ENCODE results near the gene ALG14.
A peak's percentile ranks its signal among the peaks of the same experiment; 100 is the strongest.

The ALG14 gene

GRCh38 chr1:94971491-94971924 lies 101.2 kb downstream of the ALG14 start:
- ChIA-PET POLR2A (no interaction called here), CTCF (no interaction called here)
- no peak for DNase-seq (ENCODE audit: extremely low spot score)
- TF ChIP-seq L3MBTL2 (conservative IDR thresholded peaks at IDR 0.05) (no peak), FOXK2 (IDR thresholded peaks at IDR 0.05) (no peak), BHLHE40 (IDR thresholded peaks at IDR 0.05; ENCODE audit: borderline replicate concordance) (no peak), SP1 (IDR thresholded peaks at IDR 0.05) (no peak), HDGF (IDR thresholded peaks at IDR 0.05; ENCODE audit: borderline replicate concordance) (no peak), FOXA1 (IDR thresholded peaks at IDR 0.05) (no peak), TARDBP (IDR thresholded peaks at IDR 0.05) (no peak), ELF4 (IDR thresholded peaks at IDR 0.05) (no peak), NFRKB (IDR thresholded peaks at IDR 0.05) (no peak)

- ChIA-PET CTCF (no interaction called here), POLR2A (no interaction called here)
- no peak for TF ChIP-seq NFRKB (IDR thresholded peaks at IDR 0.05)
- TF ChIP-seq HDGF (IDR thresholded peaks at IDR 0.05; ENCODE audit: borderline replicate concordance): no peak
- no peak for TF ChIP-seq FOXA1 (IDR thresholded peaks at IDR 0.05)
- no peak for TF ChIP-seq CTBP1 (IDR thresholded peaks at IDR 0.05; ENCODE audit: borderline replicate concordance)
- no peak for TF ChIP-seq FOXM1 (IDR thresholded peaks at IDR 0.05; ENCODE audit: borderline replicate concordance)
- TF ChIP-seq FOXK2 (IDR thresholded peaks at IDR 0.05): no peak
- peak; percentile 33 for DNase-seq (ENCODE audit: extremely low spot score)
Measured at GRCh38 chr1:94970783-94971182, 102.0 kb downstream of the ALG14 start.

- ChIA-PET CTCF (no interaction called here), POLR2A (no interaction called here)
- DNase-seq (ENCODE audit: extremely low spot score): no peak
- TF ChIP-seq TARDBP (IDR thresholded peaks at IDR 0.05) (no peak), PKNOX1 (IDR thresholded peaks at IDR 0.05) (no peak), ELF4 (IDR thresholded peaks at IDR 0.05) (no peak), ARNT (IDR thresholded peaks at IDR 0.05) (no peak), FOXK2 (IDR thresholded peaks at IDR 0.05) (no peak), BHLHE40 (IDR thresholded peaks at IDR 0.05; ENCODE audit: borderline replicate concordance) (no peak), NFRKB (IDR thresholded peaks at IDR 0.05) (no peak), LEF1 (IDR thresholded peaks at IDR 0.05; ENCODE audit: borderline replicate concordance) (no peak), CTBP1 (IDR thresholded peaks at IDR 0.05; ENCODE audit: borderline replicate concordance) (no peak), FOXM1 (IDR thresholded peaks at IDR 0.05; ENCODE audit: borderline replicate concordance) (no peak), SUZ12 (IDR thresholded peaks at IDR 0.05) (no peak), L3MBTL2 (conservative IDR thresholded peaks at IDR 0.05) (no peak), SP1 (IDR thresholded peaks at IDR 0.05) (no peak), ZNF384 (IDR thresholded peaks at IDR 0.05) (no peak), FOXA1 (IDR thresholded peaks at IDR 0.05) (no peak), HDGF (IDR thresholded peaks at IDR 0.05; ENCODE audit: borderline replicate concordance) (no peak)
Measured at GRCh38 chr1:94969137-94969536, 103.6 kb downstream of the ALG14 start.

DNA sequence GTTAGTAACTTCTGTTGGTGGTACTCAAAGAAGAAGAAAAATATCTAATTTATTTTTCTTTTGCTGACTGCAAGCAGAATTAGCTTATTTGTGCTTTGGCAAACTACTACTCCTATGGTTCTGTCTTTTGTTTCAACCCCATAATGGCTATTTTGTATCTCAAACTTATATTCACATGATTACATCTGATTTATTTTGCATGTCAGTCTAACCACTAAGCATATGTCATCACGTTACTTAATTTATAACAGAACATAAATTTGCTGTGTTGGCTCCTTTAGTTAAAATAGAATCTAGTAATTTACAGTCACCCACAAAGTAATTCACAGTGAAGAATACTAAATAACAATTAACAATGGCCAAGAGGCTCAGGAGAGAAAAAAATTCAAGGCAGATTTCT lies 106.7 kb downstream of the ALG14 start:
- CTCF ChIA-PET: no interaction called here
- POLR2A ChIA-PET: no interaction called here
- no peak for DNase-seq (ENCODE audit: extremely low spot score)
- TF ChIP-seq LEF1 (IDR thresholded peaks at IDR 0.05; ENCODE audit: borderline replicate concordance) (no peak), ELF4 (IDR thresholded peaks at IDR 0.05) (no peak), NFRKB (IDR thresholded peaks at IDR 0.05) (no peak), SUZ12 (IDR thresholded peaks at IDR 0.05) (no peak), ZNF384 (IDR thresholded peaks at IDR 0.05) (no peak), TARDBP (IDR thresholded peaks at IDR 0.05) (no peak), SP1 (IDR thresholded peaks at IDR 0.05) (no peak), PKNOX1 (IDR thresholded peaks at IDR 0.05) (peak; percentile 31; the same call in 1 of the 2 replicates)

DNA sequence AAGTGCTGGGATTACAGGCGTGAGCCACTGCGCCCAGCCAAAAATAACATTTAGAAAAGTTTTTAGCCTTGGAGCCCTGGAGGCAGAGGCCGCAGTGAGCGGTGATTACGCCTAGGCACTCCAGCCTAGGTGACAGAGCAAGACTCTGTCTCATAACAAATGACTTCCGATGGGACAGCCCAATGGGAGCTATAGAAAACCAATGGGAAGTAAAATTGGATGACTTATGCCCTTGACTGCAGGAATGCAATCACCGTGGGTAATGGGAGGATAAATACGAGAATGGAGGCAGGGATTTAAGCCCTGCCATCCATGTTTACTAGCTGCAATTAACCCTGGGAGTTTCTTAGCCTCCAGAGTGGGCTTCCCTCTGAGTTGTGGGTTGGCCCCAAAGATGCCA lies 108.9 kb downstream of the ALG14 start:
- POLR2A ChIA-PET: no interaction called here
- TF ChIP-seq PKNOX1 (IDR thresholded peaks at IDR 0.05) (peak; percentile 86), HDGF (IDR thresholded peaks at IDR 0.05; ENCODE audit: borderline replicate concordance) (no peak)
- DNase-seq (ENCODE audit: extremely low spot score): no peak
- CTCF ChIA-PET: no interaction called here

DNA sequence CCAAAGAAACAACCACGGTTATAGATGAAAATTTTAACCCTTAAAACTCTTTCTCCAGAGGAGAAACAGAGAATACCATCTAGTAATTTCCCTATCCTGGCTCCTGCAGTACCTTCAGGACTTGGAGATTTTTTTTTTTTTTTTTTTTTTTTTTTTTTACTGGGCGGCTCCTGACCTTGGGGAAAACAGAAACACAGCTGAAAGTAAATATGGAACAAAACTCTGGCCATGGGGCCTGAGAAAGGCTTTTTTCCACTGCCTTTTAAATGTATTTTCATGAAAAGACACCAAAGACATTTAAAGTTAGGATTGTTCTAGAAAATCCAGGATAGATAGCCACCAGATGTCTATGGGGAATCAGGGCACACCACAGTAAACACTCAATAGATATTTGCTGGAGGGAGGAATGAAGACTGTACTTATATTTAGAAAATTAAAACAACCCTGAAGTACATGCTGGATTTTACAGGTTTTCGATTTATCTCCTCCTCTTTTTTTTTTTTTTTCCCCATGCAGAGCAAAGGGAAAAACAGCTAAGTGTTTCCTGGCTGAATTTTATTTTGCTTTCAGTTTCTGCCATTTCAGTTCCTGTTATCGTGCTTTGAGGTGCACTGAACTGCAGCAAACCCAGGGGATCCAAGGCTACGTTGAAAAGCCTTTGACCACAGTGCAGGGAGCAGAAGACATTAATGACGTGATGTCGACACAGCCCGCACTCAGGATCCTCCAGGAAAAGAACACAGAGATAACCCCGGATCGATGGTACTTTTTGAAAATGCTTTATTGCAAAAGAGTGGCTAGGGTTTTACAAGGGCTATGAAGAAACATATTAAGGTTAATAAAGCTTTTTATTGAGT lies 110.1 kb downstream of the ALG14 start:
- TF ChIP-seq L3MBTL2 (conservative IDR thresholded peaks at IDR 0.05) (no peak), BHLHE40 (IDR thresholded peaks at IDR 0.05; ENCODE audit: borderline replicate concordance) (no peak), FOXK2 (IDR thresholded peaks at IDR 0.05) (no peak), CTBP1 (IDR thresholded peaks at IDR 0.05; ENCODE audit: borderline replicate concordance) (no peak), LEF1 (IDR thresholded peaks at IDR 0.05; ENCODE audit: borderline replicate concordance) (no peak), FOXA1 (IDR thresholded peaks at IDR 0.05) (no peak), ZNF384 (IDR thresholded peaks at IDR 0.05) (no peak; the same call in 1 of the 2 replicates), HDGF (IDR thresholded peaks at IDR 0.05; ENCODE audit: borderline replicate concordance) (no peak), NFRKB (IDR thresholded peaks at IDR 0.05) (no peak), FOXM1 (IDR thresholded peaks at IDR 0.05; ENCODE audit: borderline replicate concordance) (no peak), ARNT (IDR thresholded peaks at IDR 0.05) (no peak), ELF4 (IDR thresholded peaks at IDR 0.05) (no peak), TARDBP (IDR thresholded peaks at IDR 0.05) (no peak)
- ChIA-PET POLR2A (no interaction called here), CTCF (interaction anchor here (0.6 kb wide), 2 partner anchors 78 to 125 kb away, joined by 3 to 4 read pairs; no protein-coding TSS in a partner anchor)
- no peak for DNase-seq (ENCODE audit: extremely low spot score)
